Smooth muscle cell (in vitro differentiated cells): ENCODE results near the gene SLC16A7. TPM values are rescaled to one million over a fixed set of nuclear protein-coding genes. Genes with fewer than 3 reads are reported as not detected.

Experiments used
- DNase-seq: peaks from one replicate; lab custom pipeline; 2025; ENCODE audit not compliant: unreplicated experiment; lab: John Stamatoyannopoulos, UW
- H2AFZ ChIP-seq: fragments of 200-600 bp; sonication (generic); 2 replicates; pipeline ENCODE4 v1.6.0; 2016; ENCODE audit warnings: antibody characterized with exemption, low read depth, mild to moderate bottlenecking
- H3F3A ChIP-seq: fragments of 200-600 bp; sonication (generic); 2 replicates; pipeline ENCODE4 v1.6.0; 2017; ENCODE audit warnings: antibody characterized with exemption, low read depth
- H3K27ac ChIP-seq: fragments of 200-600 bp; sonication (generic); 2 replicates; pipeline ENCODE4 v1.5.1; 2016; ENCODE audit warnings: low read depth, mild to moderate bottlenecking
- H3K27me3 ChIP-seq: fragments of 200-600 bp; sonication (generic); 2 replicates; pipeline ENCODE4 v1.6.1; 2016; ENCODE audit warnings: low read depth, mild to moderate bottlenecking
- H3K36me3 ChIP-seq: fragments of 200-600 bp; sonication (generic); 2 replicates; pipeline ENCODE4 v1.5.1; 2016; ENCODE audit warnings: low read depth
- H3K4me1 ChIP-seq: fragments of 200-600 bp; sonication (generic); 2 replicates; pipeline ENCODE4 v1.5.1; 2016; ENCODE audit warnings: low read depth
- H3K4me2 ChIP-seq: fragments of 200-600 bp; sonication (generic); 2 replicates; pipeline ENCODE4 v1.6.0; 2016; ENCODE audit warnings: mild to moderate bottlenecking
- H3K4me3 ChIP-seq: fragments of 200-600 bp; sonication (generic); 2 replicates; pipeline ENCODE4 v1.5.1; 2016; ENCODE audit warnings: mild to moderate bottlenecking
- H3K79me2 ChIP-seq: fragments of 200-600 bp; sonication (generic); 2 replicates; pipeline ENCODE4 v1.6.0; 2016; ENCODE audit warnings: low read depth, mild to moderate bottlenecking
- H3K9ac ChIP-seq: fragments of 200-600 bp; sonication (generic); 2 replicates; pipeline ENCODE4 v1.6.0; 2016; ENCODE audit warnings: low read depth
- H3K9me3 ChIP-seq: fragments of 200-600 bp; sonication (generic); replicated peaks from 2 replicates; pipeline ENCODE4 v1.5.1; 2016; ENCODE audit warnings: low read depth
- H4K20me1 ChIP-seq: fragments of 200-600 bp; sonication (generic); 2 replicates; pipeline ENCODE4 v1.6.0; 2016; ENCODE audit warnings: low read depth
- WGBS: methylation state at CpG from one replicate; pipeline ENCODE4 v1.1.7; 2016; ENCODE audit warnings: low lambda C conversion rate; 5-methylcytosine and 5-hydroxymethylcytosine counted together
- polyA plus RNA-seq: library from polyadenylated mRNA; unstranded; fragments of >200 nt; fragmentation: Nextera tagmentation; extraction: Ambion mirVana; gene quantifications from 2 replicates; pipeline ENCODE4 v1.2.1, GENCODE V29; 2016
- total RNA-seq: library from RNA; depleted of rRNA; stranded (reverse); fragments of >200 nt; gene quantifications from 2 replicates; pipeline ENCODE4 v1.2.3, GENCODE V29; 2014
- TF ChIP-seq, protein P1 (sequence below): fragments of 200-600 bp; sonication (generic); IDR thresholded peaks from 2 replicates; pipeline ENCODE4 v1.5.1; 2017; ENCODE audit warnings: borderline replicate concordance, mild to moderate bottlenecking, antibody characterized with exemption; ENCODE audit not compliant: insufficient read depth, poor library complexity, severe bottlenecking

Gene SLC16A7
- total and polyA plus RNA-seq, 2 experiments from 2014 or later, result 1.6 to 13.8 TPM

DNA sequence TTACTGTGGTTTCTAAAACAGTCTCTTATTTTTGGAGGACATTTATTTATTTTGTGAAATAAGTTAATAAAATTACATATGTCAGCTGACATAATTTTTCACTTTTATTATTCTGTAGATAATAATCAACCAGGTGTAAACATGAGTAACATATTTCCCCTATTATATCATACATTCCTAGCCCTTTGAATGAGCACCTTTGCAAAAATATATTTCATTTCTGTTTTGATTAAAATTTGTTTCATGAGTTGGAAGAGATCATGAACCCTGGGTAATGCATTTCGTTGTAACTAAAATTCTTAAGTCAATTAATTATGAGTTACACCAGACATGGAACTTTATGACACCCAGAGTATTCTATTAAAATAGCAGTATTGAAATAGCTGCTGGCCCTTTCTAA is 56.3 kb downstream of the SLC16A7 start:
- no peaks in the 10 kb centered on the region for H3K79me2 ChIP-seq
- H3K9ac ChIP-seq, result no peak overlapping the region
- WGBS, result 88% methylated on average over 1 of the region's 1 CpG
- TF ChIP-seq, protein P1, sequence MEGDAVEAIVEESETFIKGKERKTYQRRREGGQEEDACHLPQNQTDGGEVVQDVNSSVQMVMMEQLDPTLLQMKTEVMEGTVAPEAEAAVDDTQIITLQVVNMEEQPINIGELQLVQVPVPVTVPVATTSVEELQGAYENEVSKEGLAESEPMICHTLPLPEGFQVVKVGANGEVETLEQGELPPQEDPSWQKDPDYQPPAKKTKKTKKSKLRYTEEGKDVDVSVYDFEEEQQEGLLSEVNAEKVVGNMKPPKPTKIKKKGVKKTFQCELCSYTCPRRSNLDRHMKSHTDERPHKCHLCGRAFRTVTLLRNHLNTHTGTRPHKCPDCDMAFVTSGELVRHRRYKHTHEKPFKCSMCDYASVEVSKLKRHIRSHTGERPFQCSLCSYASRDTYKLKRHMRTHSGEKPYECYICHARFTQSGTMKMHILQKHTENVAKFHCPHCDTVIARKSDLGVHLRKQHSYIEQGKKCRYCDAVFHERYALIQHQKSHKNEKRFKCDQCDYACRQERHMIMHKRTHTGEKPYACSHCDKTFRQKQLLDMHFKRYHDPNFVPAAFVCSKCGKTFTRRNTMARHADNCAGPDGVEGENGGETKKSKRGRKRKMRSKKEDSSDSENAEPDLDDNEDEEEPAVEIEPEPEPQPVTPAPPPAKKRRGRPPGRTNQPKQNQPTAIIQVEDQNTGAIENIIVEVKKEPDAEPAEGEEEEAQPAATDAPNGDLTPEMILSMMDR, result no peak
- no peak overlapping the region for H3K27ac ChIP-seq
- H3K27me3 ChIP-seq, result no peaks in the 10 kb centered on the region
- H3K9me3 ChIP-seq, result no peaks in the 10 kb centered on the region
- no peak overlapping the region for H2AFZ ChIP-seq
- H3K36me3 ChIP-seq, result no peaks in the 10 kb centered on the region
- H4K20me1 ChIP-seq, result no peaks in the 10 kb centered on the region
- H3F3A ChIP-seq, result no peaks in the 10 kb centered on the region
- peaks cover 3% of the 10 kb centered on the region for H3K4me1 ChIP-seq
- H3K4me2 ChIP-seq, result no peak overlapping the region
- H3K4me3 ChIP-seq, result no peak overlapping the region
- DNase-seq, result no peak

DNA sequence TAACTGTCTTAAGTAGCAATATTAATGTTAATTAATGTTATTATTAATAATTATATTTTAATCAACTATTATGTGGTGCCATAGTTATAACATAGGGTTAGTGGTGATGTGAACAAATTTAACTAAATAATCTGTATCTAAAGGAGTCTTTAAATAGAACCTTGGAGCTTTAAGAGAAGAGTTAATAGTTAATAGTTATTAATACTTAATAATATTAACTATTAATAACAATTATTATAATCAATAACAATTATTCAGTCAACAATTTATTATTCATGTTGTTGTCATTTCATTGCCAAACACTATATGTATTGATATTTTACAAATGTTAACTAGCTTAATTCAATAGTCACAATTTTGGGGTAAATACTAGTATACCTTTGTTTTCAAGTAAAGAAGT is 58.2 kb downstream of the SLC16A7 start:
- DNase-seq, result no peak
- Histone ChIP-seq H3K27ac (no peak overlapping the region), H3K9me3 (no peaks in the 10 kb centered on the region), H3K36me3 (no peaks in the 10 kb centered on the region), H2AFZ (no peak overlapping the region), H3K79me2 (no peaks in the 10 kb centered on the region), H3K9ac (no peak overlapping the region), H3K4me1 (peaks cover 1% of the 10 kb centered on the region), H4K20me1 (no peaks in the 10 kb centered on the region), H3K4me3 (no peak overlapping the region), H3K4me2 (no peak overlapping the region), H3F3A (no peaks in the 10 kb centered on the region), H3K27me3 (no peaks in the 10 kb centered on the region)
- TF ChIP-seq, protein P1, result no peak

- Histone ChIP-seq H3K79me2 (no peaks in the 10 kb centered on the region), H3K9me3 (no peaks in the 10 kb centered on the region), H3F3A (no peaks in the 10 kb centered on the region), H3K36me3 (no peaks in the 10 kb centered on the region), H3K4me2 (no peak overlapping the region), H2AFZ (no peak overlapping the region), H3K4me1 (no peaks in the 10 kb centered on the region), H4K20me1 (no peaks in the 10 kb centered on the region), H3K27me3 (no peaks in the 10 kb centered on the region), H3K9ac (no peak overlapping the region), H3K27ac (no peak overlapping the region), H3K4me3 (no peak overlapping the region)
- TF ChIP-seq, protein P1, result no peak
- WGBS, result 77% methylated on average over 2 of the region's 2 CpGs
- DNase-seq, result no peak
Measured at GRCh38 chr12:59657266-59657665, 61.4 kb downstream of the SLC16A7 start.

DNA sequence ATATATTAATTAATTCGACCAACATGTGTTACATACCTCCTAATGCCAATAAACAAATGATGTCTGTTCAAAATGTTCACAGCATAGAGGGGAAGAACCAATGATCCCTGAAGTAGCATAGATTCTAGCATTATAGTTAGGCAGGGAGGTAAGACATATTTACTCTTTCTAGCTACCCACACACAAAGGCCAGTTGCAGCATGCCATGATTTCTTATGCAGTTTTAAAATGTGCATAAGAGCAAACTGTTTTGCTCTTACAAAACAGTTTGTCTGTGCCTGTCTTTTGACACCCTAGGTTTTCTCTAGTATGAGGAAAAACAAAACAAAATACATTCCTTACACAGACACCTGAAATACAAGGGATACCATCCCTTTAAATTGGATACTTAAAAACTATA is 61.9 kb downstream of the SLC16A7 start:
- no peak for DNase-seq

More for the DNA sequence above, 61.9 kb downstream of the SLC16A7 start:
- 77% methylated on average over 1 of the region's 1 CpG for WGBS
- TF ChIP-seq, protein P1, result no peak
- Histone ChIP-seq H3K79me2 (no peaks in the 10 kb centered on the region), H3K27me3 (no peaks in the 10 kb centered on the region), H4K20me1 (no peaks in the 10 kb centered on the region), H3K4me2 (no peak overlapping the region), H3K27ac (no peak overlapping the region), H3K4me3 (no peak overlapping the region), H3K9ac (no peak overlapping the region), H3K4me1 (no peaks in the 10 kb centered on the region), H3F3A (no peaks in the 10 kb centered on the region), H3K9me3 (no peaks in the 10 kb centered on the region), H2AFZ (no peak overlapping the region), H3K36me3 (no peaks in the 10 kb centered on the region)
